Kidney epithelial cell (primary cell): ENCODE data around the gene TRIM52. TPM values are rescaled to one million over a fixed set of nuclear protein-coding genes. Genes with fewer than 3 reads are reported as not detected.

Experiments
- DNase-seq: peaks from one replicate; pipeline ENCODE4 v3.0.0-alpha.2; 2010; ENCODE audit warnings: low read depth
- H3K27me3 ChIP-seq: 2 replicates; pipeline ENCODE4 v1.6.0; 2011; ENCODE audit warnings: low read length; ENCODE audit not compliant: control insufficient read depth, insufficient read depth
- H3K36me3 ChIP-seq: 2 replicates; pipeline ENCODE4 v1.5.1; 2011; ENCODE audit warnings: low read length; ENCODE audit not compliant: control insufficient read depth, insufficient read depth
- H3K4me3 ChIP-seq: 2 replicates; pipeline ENCODE4 v1.5.1; 2011; ENCODE audit warnings: low read depth, mild to moderate bottlenecking, control low read depth, low read length
- CTCF ChIP-seq: IDR thresholded peaks from 2 replicates; pipeline ENCODE4 v1.5.1; 2011; ENCODE audit warnings: mild to moderate bottlenecking, moderate library complexity, low read length, control low read depth, inconsistent platforms; ENCODE audit not compliant: insufficient read depth, poor library complexity, severe bottlenecking
- total RNA-seq: library from RNA; depleted of rRNA; stranded (reverse); fragments of >200 nt; gene quantifications from 2 replicates; pipeline ENCODE4 v1.2.3, GENCODE V29; 2015

TRIM52 gene
- total RNA-seq, 1 donor from 2014 or later, result 6.0 TPM

- no peaks in the 10 kb centered on the region for H3K36me3 ChIP-seq
- DNase-seq, result no peak
- H3K4me3 ChIP-seq, result no peak overlapping the region
- H3K27me3 ChIP-seq, result no peaks in the 10 kb centered on the region
- TF ChIP-seq CTCF, result no peak
Measured at GRCh38 chr5:181258576-181258975, 2.4 kb downstream of the TRIM52 start.

DNA sequence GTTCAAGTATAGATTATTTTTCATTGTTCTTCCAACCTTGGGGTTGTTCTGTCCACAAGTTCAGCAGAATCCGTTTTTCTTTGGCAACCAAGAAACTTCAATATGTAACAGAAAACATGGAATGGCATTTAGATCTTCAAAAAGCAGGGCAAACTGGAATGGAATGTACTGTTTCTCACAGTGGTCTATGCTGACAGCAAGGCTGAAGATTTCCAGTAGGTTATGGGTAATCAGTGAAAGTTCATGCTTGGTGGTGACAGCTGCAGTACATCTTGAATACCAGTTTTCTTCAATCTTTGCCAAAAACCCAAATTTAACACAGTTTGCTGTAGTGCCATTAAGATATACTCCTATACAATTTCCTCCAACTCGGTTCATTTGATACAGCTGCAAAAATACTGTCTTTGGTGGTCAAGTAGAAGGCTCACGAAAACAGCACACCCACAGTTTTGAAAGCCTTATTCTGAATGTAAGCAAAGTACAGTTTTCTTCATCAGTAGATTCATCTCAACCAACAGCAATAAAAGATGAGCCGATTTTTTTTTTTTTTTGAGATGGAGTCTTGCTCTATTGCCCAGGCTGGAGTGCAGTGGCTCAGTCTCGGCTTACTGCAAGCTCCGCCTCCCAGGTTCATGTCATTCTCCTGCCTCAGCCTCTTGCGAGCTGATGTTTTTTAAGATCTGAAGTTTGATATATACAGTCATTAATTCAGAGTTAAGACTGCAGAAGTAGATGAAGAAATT lies 4.9 kb downstream of the TRIM52 start:
- Histone ChIP-seq H3K27me3 (no peaks in the 10 kb centered on the region), H3K4me3 (no peak overlapping the region), H3K36me3 (no peaks in the 10 kb centered on the region)
- DNase-seq, result no peak
- no peak for TF ChIP-seq CTCF

GRCh38 chr5:181255276-181255675 lies 5.7 kb downstream of the TRIM52 start:
- Histone ChIP-seq H3K36me3 (no peaks in the 10 kb centered on the region), H3K4me3 (no peak overlapping the region), H3K27me3 (no peaks in the 10 kb centered on the region)
- no peak for DNase-seq
- no peak for TF ChIP-seq CTCF

GRCh38 chr5:181248277-181248676 lies 12.7 kb downstream of the TRIM52 start:
- no peaks in the 10 kb centered on the region for H3K27me3 ChIP-seq
- peak overlapping the region; percentile 76 for H3K4me3 ChIP-seq
- no peak for TF ChIP-seq CTCF
- H3K36me3 ChIP-seq, result peaks cover 1% of the 10 kb centered on the region
- no peak for DNase-seq

DNA sequence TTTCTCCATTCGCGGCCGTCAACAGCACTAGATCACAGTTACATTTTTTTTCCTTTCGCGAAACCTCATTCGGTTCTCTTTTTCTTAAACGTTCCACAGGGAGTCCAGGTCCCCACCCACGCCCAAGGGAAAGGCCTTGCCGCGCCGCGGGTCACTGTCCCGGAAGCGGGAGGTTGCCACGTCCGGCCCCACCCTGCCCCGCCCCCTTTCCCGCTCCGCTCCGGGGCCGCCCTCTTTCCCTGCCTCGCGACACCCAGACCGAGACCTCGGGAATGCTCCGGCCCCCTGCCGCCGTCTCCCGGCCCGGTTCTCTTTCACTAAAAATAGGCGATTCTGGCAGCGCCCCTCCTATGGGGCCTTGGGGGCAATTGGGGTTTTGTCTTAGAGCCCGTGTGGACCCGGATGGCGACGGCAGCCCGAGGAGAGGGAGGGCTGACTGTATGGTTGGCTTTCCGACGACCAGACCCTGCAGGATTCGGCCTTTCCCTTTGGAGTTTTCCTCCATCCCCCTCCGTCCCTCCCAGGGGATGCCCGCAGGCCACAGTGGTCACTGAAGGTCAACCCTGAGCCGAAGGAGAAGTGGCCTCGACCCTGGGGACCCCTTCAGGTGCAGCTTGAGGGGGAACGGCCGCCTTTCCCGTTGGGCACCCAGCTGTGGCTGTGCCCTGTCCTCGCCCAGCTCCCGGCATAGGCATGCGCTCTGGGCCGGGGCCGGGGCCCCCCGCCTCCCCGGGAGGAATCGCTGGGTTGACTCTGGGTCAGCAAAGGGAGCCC lies 14.5 kb downstream of the TRIM52 start:
- Histone ChIP-seq H3K27me3 (no peaks in the 10 kb centered on the region), H3K4me3 (peak overlapping the region; percentile 76), H3K36me3 (peaks cover 1% of the 10 kb centered on the region)
- peak; percentile 23 for DNase-seq
- no peak for TF ChIP-seq CTCF
